MM.1S (cell line): ENCODE measurements around the gene NLGN2.

Source experiments
- CTCF ChIP-seq: fragments of 300-600 bp; sonication (generic); IDR thresholded peaks from 2 replicates; pipeline ENCODE4 v1.5.1; 2016; ENCODE audit warnings: antibody characterized with exemption, low read length, mixed read lengths
- EZH2phosphoT487 ChIP-seq: fragments of 300-600 bp; sonication (generic); IDR thresholded peaks from 2 replicates; pipeline ENCODE4 v1.6.1; 2018; ENCODE audit warnings: antibody characterized with exemption, low read length

GRCh38 chr17:7407485-7408251 is at the start of gene NLGN2:
- TF ChIP-seq CTCF (no peak), EZH2phosphoT487 (no peak)
